ENCODE data around the gene SPON2. TPM values are rescaled to one million over a fixed set of nuclear protein-coding genes. Genes with fewer than 3 reads are reported as not detected.

SPON2 gene
- total and polyA plus RNA-seq, 2 of the 4 experiments (the other 2 are of a cell fraction), result 21.1 to 177 TPM

DNA sequence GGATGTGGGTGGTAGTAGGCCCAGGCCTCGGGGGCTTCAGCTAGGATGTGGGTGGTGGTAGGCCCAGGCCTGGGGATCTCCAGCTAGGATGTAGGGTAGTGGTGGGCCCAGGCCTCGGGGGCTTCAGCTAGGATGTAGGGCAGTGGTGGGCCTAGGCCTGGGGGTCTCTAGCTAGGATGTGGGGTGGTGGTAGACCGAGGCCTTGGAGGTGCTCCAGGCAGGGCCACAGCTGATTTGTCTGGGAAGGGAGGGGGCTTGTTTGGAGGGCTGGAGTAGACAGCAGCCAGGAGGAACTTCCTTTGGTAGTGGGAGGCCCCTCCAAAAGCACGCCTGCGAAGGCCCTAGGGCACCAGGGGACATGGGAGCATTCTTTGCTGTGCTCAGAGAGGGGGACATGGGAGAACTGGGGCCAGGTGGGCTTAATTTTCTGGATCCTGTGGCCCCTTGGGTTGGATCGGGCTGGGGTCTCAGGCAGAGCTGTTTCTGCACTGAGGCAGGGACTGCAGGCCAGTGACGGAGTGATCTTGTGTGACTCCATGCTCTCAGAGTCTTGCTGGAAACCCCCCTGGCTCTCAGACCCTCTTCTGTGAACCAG lies 3.3 kb upstream of the SPON2 start:
- ChIA-PET POLR2A (ENCODE audit: unreplicated experiment) (no interaction called here), CTCF (no interaction called here)
- Histone ChIP-seq H3K79me1 (ENCODE audit: low read depth in 1 of 2, low read length in 2 of 2) (no peaks in the 10 kb centered on the region; a peak in 1 of 4 replicates), H4K8ac (ENCODE audit: low read depth in 2 of 2, low read length in 2 of 2) (no peak overlapping the region), H3K9me1 (ENCODE audit: insufficient read depth, low read length) (no peaks in the 10 kb centered on the region), H3K56ac (ENCODE audit: extremely low read depth, insufficient read depth, low read length) (no peak overlapping the region), H3K4me3 (ENCODE audit: insufficient read depth, low read depth, low read length) (no peak overlapping the region), H3K36me3 (ENCODE audit: control insufficient read depth, insufficient read depth, low read length) (peaks cover 2% of the 10 kb centered on the region; the same call in 1 of the 2 replicates), H3K4me2 (ENCODE audit: low read depth, low read length) (no peak overlapping the region), H2BK20ac (ENCODE audit: low read depth, low read length) (no peak overlapping the region), H2AFZ (replicated peaks; ENCODE audit: low read length, poor library complexity) (no peak overlapping the region), H2BK5ac (ENCODE audit: low read depth, low read length, poor library complexity, severe bottlenecking) (no peak overlapping the region), H3K4ac (ENCODE audit: low read depth, low read length) (peak overlapping the region; percentile 40), H2BK15ac (ENCODE audit: low read depth, low read length) (no peak overlapping the region), H2AK5ac (ENCODE audit: low read depth, low read length) (peak overlapping the region; percentile 58; the same call in 1 of the 2 replicates), H2AK9ac (replicated peaks; ENCODE audit: low read depth, low read length, poor library complexity) (no peak overlapping the region), H4K91ac (ENCODE audit: insufficient read depth, low read depth, low read length) (no peak overlapping the region), H3K27ac (ENCODE audit: insufficient read depth, low read length) (no peak overlapping the region), H2BK120ac (ENCODE audit: low read depth, low read length) (no peak overlapping the region), H3K9me3 (ENCODE audit: control insufficient read depth, insufficient read depth, low read length) (peaks cover 6% of the 10 kb centered on the region), H3K27me3 (ENCODE audit: control insufficient read depth, insufficient read depth, low read length) (no peaks in the 10 kb centered on the region), H3K23ac (ENCODE audit: low read depth, low read length) (no peak overlapping the region), H3K9ac (ENCODE audit: low read depth, low read length) (no peak overlapping the region), H3K18ac (ENCODE audit: low read depth, low read length) (no peak overlapping the region; the same call in 1 of the 2 replicates), H4K5ac (ENCODE audit: low read depth, low read length) (no peak overlapping the region), H3K14ac (replicated peaks; ENCODE audit: low read depth, low read length) (no peak overlapping the region), H3K4me1 (ENCODE audit: control insufficient read depth, insufficient read depth, low read length) (peaks cover 23% of the 10 kb centered on the region), H4K20me1 (ENCODE audit: insufficient read depth, low read length) (no peaks in the 10 kb centered on the region)
- dilution Hi-C loops (cut with HindIII; ENCODE audit: low sequenced_read_pairs, unreplicated experiment) (no loop called here), intact Hi-C loops (cut with micrococcal nuclease) (no loop called here), in situ Hi-C loops (cut with MboI; ENCODE audit: low sequenced_read_pairs) (no loop called here)
- 96% methylated on average over 5 of the region's 7 CpGs; no CpG with 5 or more reads in 1 of the 2 experiments for WGBS, 2 experiments (ENCODE audit: extremely low coverage in 2 of 2, insufficient read length in 1 of 2)
- DNase-seq (no peak), ATAC-seq (ENCODE audit: low read depth) (no peak)
- no peak for TF ChIP-seq CEBPB (IDR thresholded peaks at IDR 0.05; ENCODE audit: low read depth, low read length)
- TF ChIP-seq, protein P1, sequence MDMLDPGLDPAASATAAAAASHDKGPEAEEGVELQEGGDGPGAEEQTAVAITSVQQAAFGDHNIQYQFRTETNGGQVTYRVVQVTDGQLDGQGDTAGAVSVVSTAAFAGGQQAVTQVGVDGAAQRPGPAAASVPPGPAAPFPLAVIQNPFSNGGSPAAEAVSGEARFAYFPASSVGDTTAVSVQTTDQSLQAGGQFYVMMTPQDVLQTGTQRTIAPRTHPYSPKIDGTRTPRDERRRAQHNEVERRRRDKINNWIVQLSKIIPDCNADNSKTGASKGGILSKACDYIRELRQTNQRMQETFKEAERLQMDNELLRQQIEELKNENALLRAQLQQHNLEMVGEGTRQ (IDR thresholded peaks at IDR 0.05; ENCODE audit: low read depth, low read length), result no peak
- TF ChIP-seq MAFK (IDR thresholded peaks at IDR 0.05; ENCODE audit: low read depth, low read length), result no peak
- TF ChIP-seq RFX5 (IDR thresholded peaks at IDR 0.05; ENCODE audit: low read depth, low read length), result no peak
- TF ChIP-seq RAD21 (IDR thresholded peaks at IDR 0.05; ENCODE audit: low read length), result no peak
- TF ChIP-seq BHLHE40 (IDR thresholded peaks at IDR 0.05; ENCODE audit: low read depth, low read length), result no peak
- TF ChIP-seq, protein P2, sequence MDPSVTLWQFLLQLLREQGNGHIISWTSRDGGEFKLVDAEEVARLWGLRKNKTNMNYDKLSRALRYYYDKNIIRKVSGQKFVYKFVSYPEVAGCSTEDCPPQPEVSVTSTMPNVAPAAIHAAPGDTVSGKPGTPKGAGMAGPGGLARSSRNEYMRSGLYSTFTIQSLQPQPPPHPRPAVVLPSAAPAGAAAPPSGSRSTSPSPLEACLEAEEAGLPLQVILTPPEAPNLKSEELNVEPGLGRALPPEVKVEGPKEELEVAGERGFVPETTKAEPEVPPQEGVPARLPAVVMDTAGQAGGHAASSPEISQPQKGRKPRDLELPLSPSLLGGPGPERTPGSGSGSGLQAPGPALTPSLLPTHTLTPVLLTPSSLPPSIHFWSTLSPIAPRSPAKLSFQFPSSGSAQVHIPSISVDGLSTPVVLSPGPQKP (IDR thresholded peaks at IDR 0.05; ENCODE audit: borderline replicate concordance, low read depth, low read length), result no peak
- TF ChIP-seq MAZ (IDR thresholded peaks at IDR 0.05; ENCODE audit: borderline replicate concordance, low read depth, low read length), result no peak
- no peak for TF ChIP-seq MXI1 (IDR thresholded peaks at IDR 0.05; ENCODE audit: borderline replicate concordance, low read depth, low read length)
- no peak for TF ChIP-seq FOS (IDR thresholded peaks at IDR 0.05; ENCODE audit: low read depth, low read length)
- TF ChIP-seq SMC3 (IDR thresholded peaks at IDR 0.05; ENCODE audit: low read depth, low read length), result no peak
- TF ChIP-seq RCOR1 (IDR thresholded peaks at IDR 0.05; ENCODE audit: insufficient replicate concordance, low read length), result no peak
- TF ChIP-seq, protein P3, sequence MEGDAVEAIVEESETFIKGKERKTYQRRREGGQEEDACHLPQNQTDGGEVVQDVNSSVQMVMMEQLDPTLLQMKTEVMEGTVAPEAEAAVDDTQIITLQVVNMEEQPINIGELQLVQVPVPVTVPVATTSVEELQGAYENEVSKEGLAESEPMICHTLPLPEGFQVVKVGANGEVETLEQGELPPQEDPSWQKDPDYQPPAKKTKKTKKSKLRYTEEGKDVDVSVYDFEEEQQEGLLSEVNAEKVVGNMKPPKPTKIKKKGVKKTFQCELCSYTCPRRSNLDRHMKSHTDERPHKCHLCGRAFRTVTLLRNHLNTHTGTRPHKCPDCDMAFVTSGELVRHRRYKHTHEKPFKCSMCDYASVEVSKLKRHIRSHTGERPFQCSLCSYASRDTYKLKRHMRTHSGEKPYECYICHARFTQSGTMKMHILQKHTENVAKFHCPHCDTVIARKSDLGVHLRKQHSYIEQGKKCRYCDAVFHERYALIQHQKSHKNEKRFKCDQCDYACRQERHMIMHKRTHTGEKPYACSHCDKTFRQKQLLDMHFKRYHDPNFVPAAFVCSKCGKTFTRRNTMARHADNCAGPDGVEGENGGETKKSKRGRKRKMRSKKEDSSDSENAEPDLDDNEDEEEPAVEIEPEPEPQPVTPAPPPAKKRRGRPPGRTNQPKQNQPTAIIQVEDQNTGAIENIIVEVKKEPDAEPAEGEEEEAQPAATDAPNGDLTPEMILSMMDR (conservative IDR thresholded peaks at IDR 0.05; ENCODE audit: low read depth, low read length), result no peak
- TF ChIP-seq NFE2L2 (IDR thresholded peaks at IDR 0.05; ENCODE audit: low read depth, low read length), result no peak
- no peak for TF ChIP-seq POLR2A (IDR thresholded peaks at IDR 0.05; ENCODE audit: low read depth, low read length)
- TF ChIP-seq CHD1 (IDR thresholded peaks at IDR 0.05; ENCODE audit: low read depth, low read length), result no peak
- no TSS peak for BruUV-seq (replicated peaks)

Data from IMR-90 (cell line).